Astrocyte (in vitro differentiated cells and primary cell): Measurements from ENCODE around the gene BROX. TPM values are rescaled to one million over a fixed set of nuclear protein-coding genes. Genes with fewer than 3 reads are reported as not detected.
"Not testable (repeated sequence)": the region's sequence is repeated elsewhere in the genome, so short reads cannot be mapped to it uniquely, and the experiment has no call there.

Experiments
- DNase-seq: peaks from one replicate; pipeline ENCODE4 v3.0.0-alpha.2; 2010; ENCODE audit warnings: low read depth
- FAIRE-seq: peaks from 2 replicates; lab custom pipeline; 2011; peaks lifted over from hg19 to GRCh38; lab: Jason Lieb, UNC
- H2AFZ ChIP-seq: 2 replicates; pipeline ENCODE4 v1.6.0; 2012; ENCODE audit warnings: low read depth, low read length, inconsistent platforms
- H3K27ac ChIP-seq: 2 replicates; pipeline ENCODE4 v1.5.1; 2011; ENCODE audit warnings: low read depth, low read length, inconsistent platforms
- H3K27me3 ChIP-seq: 2 replicates; pipeline ENCODE4 v1.6.0; 2011; ENCODE audit warnings: low read length, inconsistent platforms; ENCODE audit not compliant: insufficient read depth
- H3K36me3 ChIP-seq: 2 replicates; pipeline ENCODE4 v1.5.1; 2011; ENCODE audit warnings: low read length, inconsistent platforms; ENCODE audit not compliant: insufficient read depth
- H3K4me1 ChIP-seq: 2 replicates; pipeline ENCODE4 v1.5.1; 2011; ENCODE audit warnings: low read length, inconsistent platforms; ENCODE audit not compliant: insufficient read depth
- H3K4me2 ChIP-seq: 2 replicates; pipeline ENCODE4 v1.6.0; 2012; ENCODE audit warnings: low read length, inconsistent platforms
- H3K4me3 ChIP-seq: 2 replicates; pipeline ENCODE4 v1.5.1; 2011; ENCODE audit warnings: low read depth, mild to moderate bottlenecking, low read length, inconsistent platforms; ENCODE audit not compliant: insufficient read depth
- H3K79me2 ChIP-seq: 2 replicates; pipeline ENCODE4 v1.6.0; 2012; ENCODE audit warnings: mild to moderate bottlenecking, low read length, inconsistent platforms; ENCODE audit not compliant: insufficient read depth
- H3K9ac ChIP-seq: 2 replicates; pipeline ENCODE4 v1.6.0; 2012; ENCODE audit warnings: mild to moderate bottlenecking, low read length, inconsistent platforms
- H3K9me3 ChIP-seq: 2 replicates; pipeline ENCODE4 v1.5.1; 2012; ENCODE audit warnings: low read depth, mild to moderate bottlenecking, low read length, inconsistent platforms; ENCODE audit not compliant: insufficient read depth
- H4K20me1 ChIP-seq: 2 replicates; pipeline ENCODE4 v1.6.0; 2012; ENCODE audit warnings: low read length, inconsistent platforms; ENCODE audit not compliant: insufficient read depth
- H3K27ac Mint-ChIP-seq: one replicate; pipeline ENCODE4 v1.8.0; 2021; ENCODE audit warnings: mild to moderate bottlenecking, mixed read lengths; ENCODE audit not compliant: unreplicated experiment
- H3K27me3 Mint-ChIP-seq: one replicate; pipeline ENCODE4 v1.8.0; 2021; ENCODE audit warnings: low read depth, mixed read lengths; ENCODE audit not compliant: unreplicated experiment
- H3K36me3 Mint-ChIP-seq: one replicate; pipeline ENCODE4 v1.8.0; 2021; ENCODE audit warnings: low read depth, mixed read lengths; ENCODE audit not compliant: unreplicated experiment
- H3K4me1 Mint-ChIP-seq: one replicate; pipeline ENCODE4 v1.8.0; 2021; ENCODE audit warnings: low read depth, mixed read lengths; ENCODE audit not compliant: unreplicated experiment
- H3K4me3 Mint-ChIP-seq: one replicate; pipeline ENCODE4 v1.8.0; 2021; ENCODE audit warnings: mild to moderate bottlenecking, moderate library complexity, mixed read lengths; ENCODE audit not compliant: unreplicated experiment
- H3K9me3 Mint-ChIP-seq: one replicate; pipeline ENCODE4 v1.8.0; 2021; ENCODE audit warnings: mild to moderate bottlenecking, mixed read lengths; ENCODE audit not compliant: unreplicated experiment
- EZH2 ChIP-seq: IDR thresholded peaks from 2 replicates; pipeline ENCODE4 v1.6.1; 2012; ENCODE audit warnings: mild to moderate bottlenecking, low read length, inconsistent platforms; ENCODE audit not compliant: insufficient read depth
- total RNA-seq: library from RNA; stranded (reverse); gene quantifications from 2 replicates; pipeline ENCODE4 v1.2.1, GENCODE V29; 2021
- TF ChIP-seq, protein P1 (sequence below): IDR thresholded peaks from 2 replicates; pipeline ENCODE4 v1.5.1; 2011; ENCODE audit warnings: low read depth, mild to moderate bottlenecking, inconsistent platforms, low read length, moderate library complexity; ENCODE audit not compliant: insufficient read depth

Gene BROX
- total RNA-seq, 1 donor from 2014 or later = 49.5 TPM

- Histone ChIP-seq H3K27ac (no peak overlapping the region), H3K9me3 (no peaks in the 10 kb centered on the region), H3K4me1 (no peaks in the 10 kb centered on the region), H3K4me2 (no peak overlapping the region), H3K4me3 (no peak overlapping the region), H3K36me3 (peaks cover 68% of the 10 kb centered on the region), H2AFZ (no peak overlapping the region), H3K79me2 (no peaks in the 10 kb centered on the region), H3K9ac (no peak overlapping the region), H4K20me1 (no peaks in the 10 kb centered on the region), H3K27me3 (no peaks in the 10 kb centered on the region)
- no peaks in the 10 kb centered on the region for H3K27me3 Mint-ChIP-seq
- DNase-seq (no peak), FAIRE-seq (no peak)
- H3K9me3 Mint-ChIP-seq = no peaks in the 10 kb centered on the region
- no peak overlapping the region for H3K27ac Mint-ChIP-seq
- no peak overlapping the region for H3K4me3 Mint-ChIP-seq
- peaks cover 4% of the 10 kb centered on the region for H3K36me3 Mint-ChIP-seq
- no peak for TF ChIP-seq EZH2
- TF ChIP-seq, protein P1, sequence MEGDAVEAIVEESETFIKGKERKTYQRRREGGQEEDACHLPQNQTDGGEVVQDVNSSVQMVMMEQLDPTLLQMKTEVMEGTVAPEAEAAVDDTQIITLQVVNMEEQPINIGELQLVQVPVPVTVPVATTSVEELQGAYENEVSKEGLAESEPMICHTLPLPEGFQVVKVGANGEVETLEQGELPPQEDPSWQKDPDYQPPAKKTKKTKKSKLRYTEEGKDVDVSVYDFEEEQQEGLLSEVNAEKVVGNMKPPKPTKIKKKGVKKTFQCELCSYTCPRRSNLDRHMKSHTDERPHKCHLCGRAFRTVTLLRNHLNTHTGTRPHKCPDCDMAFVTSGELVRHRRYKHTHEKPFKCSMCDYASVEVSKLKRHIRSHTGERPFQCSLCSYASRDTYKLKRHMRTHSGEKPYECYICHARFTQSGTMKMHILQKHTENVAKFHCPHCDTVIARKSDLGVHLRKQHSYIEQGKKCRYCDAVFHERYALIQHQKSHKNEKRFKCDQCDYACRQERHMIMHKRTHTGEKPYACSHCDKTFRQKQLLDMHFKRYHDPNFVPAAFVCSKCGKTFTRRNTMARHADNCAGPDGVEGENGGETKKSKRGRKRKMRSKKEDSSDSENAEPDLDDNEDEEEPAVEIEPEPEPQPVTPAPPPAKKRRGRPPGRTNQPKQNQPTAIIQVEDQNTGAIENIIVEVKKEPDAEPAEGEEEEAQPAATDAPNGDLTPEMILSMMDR = no peak
- no peaks in the 10 kb centered on the region for H3K4me1 Mint-ChIP-seq
Observed at GRCh38 chr1:222665964-222666363, 46.4 kb upstream of the BROX start.

DNA sequence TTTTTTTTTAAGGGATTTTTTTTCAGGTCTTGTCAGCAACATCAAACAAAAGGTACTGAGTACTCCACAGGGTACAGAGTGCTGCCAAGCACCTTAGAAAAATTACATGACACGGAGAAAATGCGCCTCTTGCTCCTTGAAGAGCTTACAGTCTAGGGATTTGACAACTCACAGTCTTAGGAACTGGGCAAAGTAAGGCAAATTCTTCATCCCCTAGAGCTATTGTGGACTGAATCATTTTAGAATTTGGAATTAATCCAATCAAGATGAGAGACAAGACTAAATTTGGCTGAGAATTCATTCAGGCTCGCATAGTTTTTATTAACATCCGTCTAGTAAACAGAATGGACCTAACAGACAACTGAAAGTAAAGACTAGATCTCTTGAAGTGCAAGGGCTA is 44.2 kb upstream of the BROX start:
- not testable (repeated sequence) for H3K36me3 Mint-ChIP-seq, H3K27me3 Mint-ChIP-seq, H2AFZ ChIP-seq, H3K4me1 ChIP-seq, H3K9ac ChIP-seq, H3K27ac ChIP-seq, H3K79me2 ChIP-seq, FAIRE-seq, H4K20me1 ChIP-seq, H3K9me3 Mint-ChIP-seq, H3K4me3 ChIP-seq, H3K4me3 Mint-ChIP-seq, DNase-seq, H3K4me2 ChIP-seq, H3K27ac Mint-ChIP-seq, H3K27me3 ChIP-seq, H3K4me1 Mint-ChIP-seq, H3K9me3 ChIP-seq
- H3K36me3 ChIP-seq = peaks cover 60% of the 10 kb centered on the region

- H4K20me1 ChIP-seq, H3K4me1 ChIP-seq, H3K4me3 ChIP-seq, H3K27ac ChIP-seq, H3K4me3 Mint-ChIP-seq, H3K9me3 ChIP-seq, H3K9me3 Mint-ChIP-seq, H3K9ac ChIP-seq, H3K27ac Mint-ChIP-seq, H3K79me2 ChIP-seq, H3K4me2 ChIP-seq, FAIRE-seq, H2AFZ ChIP-seq, H3K27me3 Mint-ChIP-seq, DNase-seq, H3K27me3 ChIP-seq, H3K4me1 Mint-ChIP-seq: not testable (repeated sequence)
- H3K36me3 ChIP-seq = peaks cover 52% of the 10 kb centered on the region
- H3K36me3 Mint-ChIP-seq = peaks cover 12% of the 10 kb centered on the region
Observed at GRCh38 chr1:222669107-222669506, 43.3 kb upstream of the BROX start.

DNA sequence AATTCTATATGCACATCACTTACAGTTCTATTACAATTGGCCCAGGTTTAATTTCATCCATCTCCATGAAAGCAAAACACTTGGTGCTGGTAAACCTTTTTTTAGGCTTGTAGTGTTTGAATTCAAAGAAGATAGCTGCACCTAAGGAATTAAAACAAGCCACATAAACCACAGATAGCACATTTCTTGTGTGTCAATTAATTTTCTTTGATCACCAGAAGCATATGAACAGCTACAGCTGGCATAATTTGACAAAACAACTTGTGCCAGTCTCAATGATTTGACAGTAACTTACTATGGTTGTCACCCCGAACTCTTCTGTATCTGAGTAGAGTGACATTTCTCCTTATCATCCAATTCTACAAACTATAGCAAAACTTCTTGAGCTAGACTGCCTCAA is 42.3 kb upstream of the BROX start:
- H4K20me1 ChIP-seq = peaks cover 4% of the 10 kb centered on the region

More for the DNA sequence above, 42.3 kb upstream of the BROX start:
- Mint-ChIP-seq H3K4me1 (no peaks in the 10 kb centered on the region), H3K9me3 (no peaks in the 10 kb centered on the region), H3K4me3 (no peak overlapping the region), H3K36me3 (peaks cover 13% of the 10 kb centered on the region), H3K27ac (no peak overlapping the region), H3K27me3 (no peaks in the 10 kb centered on the region)
- H3K9me3 ChIP-seq = no peaks in the 10 kb centered on the region
- no peaks in the 10 kb centered on the region for H3K27me3 ChIP-seq
- no peaks in the 10 kb centered on the region for H3K4me1 ChIP-seq
- H3K36me3 ChIP-seq = peaks cover 45% of the 10 kb centered on the region
- no peak for TF ChIP-seq EZH2
- TF ChIP-seq, protein P1 = no peak
- H3K4me2 ChIP-seq = no peak overlapping the region
- no peak overlapping the region for H3K27ac ChIP-seq
- FAIRE-seq = no peak
- no peak overlapping the region for H3K9ac ChIP-seq
- H2AFZ ChIP-seq = no peak overlapping the region
- no peaks in the 10 kb centered on the region for H3K79me2 ChIP-seq
- no peak overlapping the region for H3K4me3 ChIP-seq
- DNase-seq = no peak
